ENCODE results near the gene LTBP4. TPM values are rescaled to one million over a fixed set of nuclear protein-coding genes. Genes with fewer than 3 reads are reported as not detected.

LTBP4 gene
- polyA plus RNA-seq, 1 donor (not counting 4 experiments of a cell fraction or from before 2014, with no cell fraction given): 29.6 TPM

DNA sequence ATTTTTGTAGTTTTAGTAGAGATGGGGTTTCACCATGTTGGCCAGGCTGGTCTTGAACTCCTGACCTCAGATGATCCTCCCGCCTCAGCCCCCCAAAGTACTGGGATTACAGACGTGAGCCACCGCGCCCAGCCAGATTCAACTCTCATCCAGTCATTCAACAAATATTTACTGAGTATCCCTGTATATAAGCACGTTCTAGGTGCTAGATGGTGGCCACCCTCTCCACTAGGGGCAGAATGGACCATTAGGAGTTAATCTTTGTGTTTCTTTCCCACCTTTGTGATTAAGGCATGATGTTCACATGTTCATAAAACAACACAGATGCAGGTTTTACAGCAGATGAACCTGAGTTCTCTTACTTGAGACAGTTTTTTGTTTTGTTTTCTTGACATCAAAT, 17.2 kb upstream of the LTBP4 start:
- DNase-seq (ENCODE audit: low read depth, low spot score): no peak
- peaks cover 10 to 13% of the 10 kb centered on the region in 2 experiments for H3K36me3 ChIP-seq (ENCODE audit: control insufficient read depth in 2 of 2, extremely low read depth in 1 of 2, insufficient read depth in 2 of 2, low read length in 2 of 2)

DNA sequence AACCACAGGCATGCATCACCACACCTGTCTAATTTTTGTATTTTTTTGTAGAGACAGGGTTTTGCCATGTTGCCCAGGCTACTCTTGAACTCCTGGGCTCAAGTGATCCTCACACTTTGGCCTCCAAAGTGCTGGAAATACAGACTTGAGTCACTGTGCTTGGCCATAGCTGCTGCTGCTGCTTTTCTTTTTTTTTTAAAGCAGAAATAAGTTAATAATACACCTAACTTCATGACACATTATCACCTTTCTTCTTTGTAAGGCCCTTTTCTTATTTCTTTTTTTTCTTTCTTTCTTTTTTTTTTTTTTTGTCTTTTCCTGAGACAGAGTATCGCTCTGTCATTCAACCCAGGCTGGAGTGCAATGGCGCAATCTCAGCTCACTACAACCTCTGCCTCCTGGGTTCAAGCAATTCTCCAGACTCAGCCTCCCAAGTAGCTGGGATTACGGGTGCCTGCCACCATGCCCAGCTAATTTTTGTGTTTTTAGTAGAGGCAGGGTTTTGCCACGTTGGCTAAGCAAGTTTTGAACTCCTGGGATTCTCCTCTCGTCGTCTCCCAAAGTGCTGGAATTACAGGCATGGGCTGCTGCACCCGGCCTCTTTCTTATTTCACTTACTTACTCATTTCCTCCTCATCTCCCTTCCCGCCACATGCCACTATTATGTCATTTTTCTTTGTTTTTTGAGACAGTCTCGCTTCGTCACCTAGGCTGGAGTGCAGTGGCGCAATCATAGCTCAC, 15.8 kb upstream of the LTBP4 start:
- dilution Hi-C loops (cut with MboI; ENCODE audit: extremely low pct_ligation_motif_present, low sequenced_read_pairs): no loop called here
- Histone ChIP-seq H3K4me1 (ENCODE audit: control insufficient read depth, extremely low read depth, insufficient read depth, low read length) (peaks cover 11% of the 10 kb centered on the region), H3K9ac (ENCODE audit: control insufficient read depth, extremely low read depth, insufficient read depth, low read length) (no peak overlapping the region), H3K9me3 (ENCODE audit: control insufficient read depth, low read depth, low read length) (no peaks in the 10 kb centered on the region), H4K20me1 (ENCODE audit: control insufficient read depth, extremely low read depth, insufficient read depth, low read length) (no peaks in the 10 kb centered on the region), H3K36me3 (ENCODE audit: control insufficient read depth in 2 of 2, extremely low read depth in 1 of 2, insufficient read depth in 2 of 2, low read length in 2 of 2) (peaks cover 6 to 8% of the 10 kb centered on the region in 2 experiments), H2AFZ (ENCODE audit: control insufficient read depth, low read length) (no peak overlapping the region), H3K4me2 (ENCODE audit: control insufficient read depth, extremely low read depth, insufficient read depth, low read depth, low read length) (no peak overlapping the region), H3K9me1 (ENCODE audit: control insufficient read depth, extremely low read depth, insufficient read depth, low read length) (no peaks in the 10 kb centered on the region), H3K27ac (ENCODE audit: control insufficient read depth, insufficient read depth, low read length) (no peak overlapping the region), H3K79me2 (ENCODE audit: control insufficient read depth, insufficient read depth, low read length) (no peaks in the 10 kb centered on the region), H3K4me3 (ENCODE audit: control insufficient read depth in 2 of 3, extremely low read depth in 1 of 3, insufficient read depth in 2 of 3, low read depth in 1 of 3, low read length in 3 of 3) (no peak overlapping the region), H3K27me3 (ENCODE audit: control insufficient read depth, extremely low read depth, insufficient read depth, low read length) (no peaks in the 10 kb centered on the region)
- DNase-seq (ENCODE audit: low read depth, low spot score) (no peak), FAIRE-seq (no peak)
- TF ChIP-seq, protein P1, sequence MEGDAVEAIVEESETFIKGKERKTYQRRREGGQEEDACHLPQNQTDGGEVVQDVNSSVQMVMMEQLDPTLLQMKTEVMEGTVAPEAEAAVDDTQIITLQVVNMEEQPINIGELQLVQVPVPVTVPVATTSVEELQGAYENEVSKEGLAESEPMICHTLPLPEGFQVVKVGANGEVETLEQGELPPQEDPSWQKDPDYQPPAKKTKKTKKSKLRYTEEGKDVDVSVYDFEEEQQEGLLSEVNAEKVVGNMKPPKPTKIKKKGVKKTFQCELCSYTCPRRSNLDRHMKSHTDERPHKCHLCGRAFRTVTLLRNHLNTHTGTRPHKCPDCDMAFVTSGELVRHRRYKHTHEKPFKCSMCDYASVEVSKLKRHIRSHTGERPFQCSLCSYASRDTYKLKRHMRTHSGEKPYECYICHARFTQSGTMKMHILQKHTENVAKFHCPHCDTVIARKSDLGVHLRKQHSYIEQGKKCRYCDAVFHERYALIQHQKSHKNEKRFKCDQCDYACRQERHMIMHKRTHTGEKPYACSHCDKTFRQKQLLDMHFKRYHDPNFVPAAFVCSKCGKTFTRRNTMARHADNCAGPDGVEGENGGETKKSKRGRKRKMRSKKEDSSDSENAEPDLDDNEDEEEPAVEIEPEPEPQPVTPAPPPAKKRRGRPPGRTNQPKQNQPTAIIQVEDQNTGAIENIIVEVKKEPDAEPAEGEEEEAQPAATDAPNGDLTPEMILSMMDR (optimal IDR thresholded peaks at IDR 0.05 in 1 of 3, IDR thresholded peaks at IDR 0.05 in 1 of 3, conservative IDR thresholded peaks at IDR 0.05 in 1 of 3; ENCODE audit: extremely low read depth in 1 of 3, insufficient read depth in 2 of 3, low read length in 3 of 3): no peak
- no peak for TF ChIP-seq EZH2 (IDR thresholded peaks at IDR 0.05; ENCODE audit: low read length)

More for the DNA sequence above, 17.2 kb upstream of the LTBP4 start:
- no peaks in the 10 kb centered on the region for H3K9me1 ChIP-seq (ENCODE audit: control insufficient read depth, extremely low read depth, insufficient read depth, low read length)
- dilution Hi-C loops (cut with MboI; ENCODE audit: extremely low pct_ligation_motif_present, low sequenced_read_pairs): no loop called here
- H4K20me1 ChIP-seq (ENCODE audit: control insufficient read depth, extremely low read depth, insufficient read depth, low read length): no peaks in the 10 kb centered on the region
- H3K27ac ChIP-seq (ENCODE audit: control insufficient read depth, insufficient read depth, low read length): no peak overlapping the region
- no peaks in the 10 kb centered on the region for H3K27me3 ChIP-seq (ENCODE audit: control insufficient read depth, extremely low read depth, insufficient read depth, low read length)
- no peak overlapping the region for H2AFZ ChIP-seq (ENCODE audit: control insufficient read depth, low read length)
- TF ChIP-seq, protein P1 (optimal IDR thresholded peaks at IDR 0.05 in 1 of 3, IDR thresholded peaks at IDR 0.05 in 1 of 3, conservative IDR thresholded peaks at IDR 0.05 in 1 of 3; ENCODE audit: extremely low read depth in 1 of 3, insufficient read depth in 2 of 3, low read length in 3 of 3): peak in 2 of 3 experiments; percentile 17 to 39
- TF ChIP-seq EZH2 (IDR thresholded peaks at IDR 0.05; ENCODE audit: low read length): no peak
- no peak overlapping the region for H3K4me2 ChIP-seq (ENCODE audit: control insufficient read depth, extremely low read depth, insufficient read depth, low read depth, low read length)
- no peak overlapping the region for H3K4me3 ChIP-seq (ENCODE audit: control insufficient read depth in 2 of 3, extremely low read depth in 1 of 3, insufficient read depth in 2 of 3, low read depth in 1 of 3, low read length in 3 of 3)
- H3K9me3 ChIP-seq (ENCODE audit: control insufficient read depth, low read depth, low read length): no peaks in the 10 kb centered on the region
- no peaks in the 10 kb centered on the region for H3K79me2 ChIP-seq (ENCODE audit: control insufficient read depth, insufficient read depth, low read length)
- peaks cover 11% of the 10 kb centered on the region for H3K4me1 ChIP-seq (ENCODE audit: control insufficient read depth, extremely low read depth, insufficient read depth, low read length)
- FAIRE-seq: no peak
- H3K9ac ChIP-seq (ENCODE audit: control insufficient read depth, extremely low read depth, insufficient read depth, low read length): no peak overlapping the region
